Stomach (tissue), 4 donors: ENCODE data around the gene DCDC2.

Source experiments
- CTCF ChIP-seq, 7 experiments: fragments of 450-650 bp in 4 of 7; fragments of 200-600 bp in 3 of 7; sonication (generic) in 3 of 7; IDR thresholded peaks; one replicate each; pipeline ENCODE4 v1.5.1; 2016 to 2019; ENCODE audit warnings: antibody characterized with exemption in 7 of 7, control low read depth in 2 of 7, mild to moderate bottlenecking in 1 of 7
- POLR2AphosphoS5 ChIP-seq, 3 donors: sonication (generic); formaldehyde crosslinking; IDR thresholded peaks; one replicate each; pipeline ENCODE4 v1.6.1; 2016; ENCODE audit warnings: antibody characterized with exemption in 3 of 3

- TF ChIP-seq CTCF (IDR thresholded peaks at IDR 0.05) (no peak), POLR2AphosphoS5 (IDR thresholded peaks at IDR 0.05) (no peak)
These were observed 23.8 kb upstream of the DCDC2 start for GRCh38 chr6:24381476-24382219.
